OCI-LY3 (cell line): ENCODE measurements around the gene CATSPER3.

Experiments used
- EZH2phosphoT487 ChIP-seq: fragments of 200-600 bp; shearing (Covaris generic); IDR thresholded peaks from 2 replicates; pipeline ENCODE4 v1.6.1; 2018; ENCODE audit warnings: antibody characterized with exemption, mixed run types, low read depth
- TF ChIP-seq, protein P1 (sequence below): fragments of 200-600, 300-600 bp; sonication (generic); IDR thresholded peaks from 2 replicates; pipeline ENCODE4 v1.5.1; 2014; ENCODE audit warnings: antibody characterized with exemption, low read length, low read depth

DNA sequence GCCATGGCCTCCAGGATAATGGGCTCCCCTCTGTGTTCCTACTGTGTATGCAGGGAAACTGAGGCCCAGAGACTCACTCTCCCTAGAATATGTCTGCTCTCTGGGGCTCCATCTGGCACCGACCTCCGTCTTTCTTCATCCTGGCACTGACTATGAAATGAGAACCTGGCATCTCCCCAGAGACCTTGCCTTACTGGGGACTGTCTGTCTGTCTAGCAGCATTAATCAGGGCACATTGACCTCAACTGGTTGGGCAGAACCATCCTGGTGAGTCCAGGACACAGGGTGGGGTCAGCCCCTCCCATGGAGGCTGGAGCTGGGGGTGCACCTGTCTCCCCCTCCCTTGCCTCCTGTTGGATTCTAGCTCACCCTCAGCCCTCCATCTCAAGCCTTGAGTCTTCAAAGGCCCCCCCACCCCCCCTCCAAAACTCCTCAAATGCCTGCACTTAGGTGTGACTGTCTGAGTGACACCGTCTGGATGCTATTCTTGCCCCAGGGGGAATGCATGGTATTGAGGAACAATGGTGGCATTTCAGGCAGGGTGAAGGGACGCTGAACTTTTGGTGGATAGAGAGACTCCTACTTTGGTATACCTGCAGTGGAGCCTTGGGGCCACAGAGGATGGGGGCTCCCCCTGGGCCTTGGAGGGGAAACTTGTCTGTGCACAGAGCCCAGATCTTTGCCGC is 79.1 kb downstream of the CATSPER3 start:
- TF ChIP-seq, protein P1, sequence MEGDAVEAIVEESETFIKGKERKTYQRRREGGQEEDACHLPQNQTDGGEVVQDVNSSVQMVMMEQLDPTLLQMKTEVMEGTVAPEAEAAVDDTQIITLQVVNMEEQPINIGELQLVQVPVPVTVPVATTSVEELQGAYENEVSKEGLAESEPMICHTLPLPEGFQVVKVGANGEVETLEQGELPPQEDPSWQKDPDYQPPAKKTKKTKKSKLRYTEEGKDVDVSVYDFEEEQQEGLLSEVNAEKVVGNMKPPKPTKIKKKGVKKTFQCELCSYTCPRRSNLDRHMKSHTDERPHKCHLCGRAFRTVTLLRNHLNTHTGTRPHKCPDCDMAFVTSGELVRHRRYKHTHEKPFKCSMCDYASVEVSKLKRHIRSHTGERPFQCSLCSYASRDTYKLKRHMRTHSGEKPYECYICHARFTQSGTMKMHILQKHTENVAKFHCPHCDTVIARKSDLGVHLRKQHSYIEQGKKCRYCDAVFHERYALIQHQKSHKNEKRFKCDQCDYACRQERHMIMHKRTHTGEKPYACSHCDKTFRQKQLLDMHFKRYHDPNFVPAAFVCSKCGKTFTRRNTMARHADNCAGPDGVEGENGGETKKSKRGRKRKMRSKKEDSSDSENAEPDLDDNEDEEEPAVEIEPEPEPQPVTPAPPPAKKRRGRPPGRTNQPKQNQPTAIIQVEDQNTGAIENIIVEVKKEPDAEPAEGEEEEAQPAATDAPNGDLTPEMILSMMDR: no peak
- TF ChIP-seq EZH2phosphoT487: no peak
